Measurements from ENCODE around the gene SLC24A4.

Gene SLC24A4

GRCh38 chr14:92484132-92484823 is 161.3 kb downstream of the SLC24A4 start:
- Histone ChIP-seq H3K4me3 (ENCODE audit: insufficient read depth, low read length, poor library complexity, severe bottlenecking) (no peak overlapping the region), H3K27me3 (ENCODE audit: low read length) (no peaks in the 10 kb centered on the region), H3K9ac (ENCODE audit: low read length) (no peak overlapping the region), H3K36me3 (ENCODE audit: low read length) (no peaks in the 10 kb centered on the region), H4K20me1 (ENCODE audit: low read depth, low read length) (no peaks in the 10 kb centered on the region), H3F3A (ENCODE audit: insufficient read depth) (no peaks in the 10 kb centered on the region), H3K27ac (ENCODE audit: low read depth, low read length) (no peak overlapping the region), H3K4me2 (ENCODE audit: low read depth, low read length, poor library complexity, severe bottlenecking) (no peak overlapping the region), H2AFZ (ENCODE audit: low read depth, low read length, severe bottlenecking) (no peak overlapping the region), H3K79me2 (ENCODE audit: insufficient read depth, low read length) (no peaks in the 10 kb centered on the region), H3K9me3 (ENCODE audit: insufficient read depth, low read length) (no peaks in the 10 kb centered on the region), H3K9me2 (replicated peaks; ENCODE audit: insufficient read depth, low read length) (no peaks in the 10 kb centered on the region)
- TF ChIP-seq EZH2phosphoT487 (conservative IDR thresholded peaks at IDR 0.05; ENCODE audit: low read length) (no peak), CTCF (IDR thresholded peaks at IDR 0.05; ENCODE audit: insufficient read depth, low read length, poor library complexity, severe bottlenecking) (no peak)

GRCh38 chr14:92486881-92487280 is 163.9 kb downstream of the SLC24A4 start:
- Histone ChIP-seq H3F3A (ENCODE audit: insufficient read depth) (no peaks in the 10 kb centered on the region), H3K27ac (ENCODE audit: low read depth, low read length) (no peak overlapping the region), H3K79me2 (ENCODE audit: insufficient read depth, low read length) (no peaks in the 10 kb centered on the region), H2AFZ (ENCODE audit: low read depth, low read length, severe bottlenecking) (no peak overlapping the region), H3K9ac (ENCODE audit: low read length) (no peak overlapping the region), H3K9me3 (ENCODE audit: insufficient read depth, low read length) (no peaks in the 10 kb centered on the region), H3K9me2 (replicated peaks; ENCODE audit: insufficient read depth, low read length) (no peaks in the 10 kb centered on the region), H3K36me3 (ENCODE audit: low read length) (no peaks in the 10 kb centered on the region), H3K27me3 (ENCODE audit: low read length) (no peaks in the 10 kb centered on the region), H4K20me1 (ENCODE audit: low read depth, low read length) (no peaks in the 10 kb centered on the region), H3K4me3 (ENCODE audit: insufficient read depth, low read length, poor library complexity, severe bottlenecking) (no peak overlapping the region), H3K4me2 (ENCODE audit: low read depth, low read length, poor library complexity, severe bottlenecking) (no peak overlapping the region)
- TF ChIP-seq CTCF (IDR thresholded peaks at IDR 0.05; ENCODE audit: insufficient read depth, low read length, poor library complexity, severe bottlenecking) (no peak), EZH2phosphoT487 (conservative IDR thresholded peaks at IDR 0.05; ENCODE audit: low read length) (no peak)

GRCh38 chr14:92487513-92488133 is 164.7 kb downstream of the SLC24A4 start:
- no peak overlapping the region for H3K4me3 ChIP-seq (ENCODE audit: insufficient read depth, low read length, poor library complexity, severe bottlenecking)
- no peaks in the 10 kb centered on the region for H3K9me2 ChIP-seq (replicated peaks; ENCODE audit: insufficient read depth, low read length)
- no peaks in the 10 kb centered on the region for H4K20me1 ChIP-seq (ENCODE audit: low read depth, low read length)
- H3K27ac ChIP-seq (ENCODE audit: low read depth, low read length) = no peak overlapping the region
- H3K9me3 ChIP-seq (ENCODE audit: insufficient read depth, low read length) = no peaks in the 10 kb centered on the region
- H3K36me3 ChIP-seq (ENCODE audit: low read length) = no peaks in the 10 kb centered on the region
- H3K9ac ChIP-seq (ENCODE audit: low read length) = no peak overlapping the region
- no peaks in the 10 kb centered on the region for H3K79me2 ChIP-seq (ENCODE audit: insufficient read depth, low read length)
- no peaks in the 10 kb centered on the region for H3F3A ChIP-seq (ENCODE audit: insufficient read depth)
- no peaks in the 10 kb centered on the region for H3K27me3 ChIP-seq (ENCODE audit: low read length)
- no peak for TF ChIP-seq CTCF (IDR thresholded peaks at IDR 0.05; ENCODE audit: insufficient read depth, low read length, poor library complexity, severe bottlenecking)
- no peak for TF ChIP-seq EZH2phosphoT487 (conservative IDR thresholded peaks at IDR 0.05; ENCODE audit: low read length)
- no peak overlapping the region for H3K4me2 ChIP-seq (ENCODE audit: low read depth, low read length, poor library complexity, severe bottlenecking)
- no peak overlapping the region for H2AFZ ChIP-seq (ENCODE audit: low read depth, low read length, severe bottlenecking)
